Osteoblast (primary cell): ENCODE measurements around the gene F2RL1. TPM values are rescaled to one million over a fixed set of nuclear protein-coding genes. Genes with fewer than 3 reads are reported as not detected.
"Not testable (repeated sequence)": the region's sequence is repeated elsewhere in the genome, so short reads cannot be mapped to it uniquely, and the experiment has no call there.

Experiments used
- DNase-seq: peaks from one replicate; pipeline ENCODE4 v3.0.0; 2011; ENCODE audit warnings: low spot score, mixed read lengths; ENCODE audit not compliant: insufficient read length; ENCODE audit errors: missing footprints
- H2AFZ ChIP-seq: 2 replicates; pipeline ENCODE4 v1.6.0; 2011; ENCODE audit warnings: mild to moderate bottlenecking, low read length
- H3K27ac ChIP-seq: 2 replicates; pipeline ENCODE4 v1.5.1; 2011; ENCODE audit warnings: mild to moderate bottlenecking, low read depth, low read length, moderate library complexity
- H3K27me3 ChIP-seq: 2 replicates; pipeline ENCODE4 v1.6.0; 2012; ENCODE audit warnings: mild to moderate bottlenecking, control low read depth, inconsistent platforms, low read length, moderate library complexity; ENCODE audit not compliant: insufficient read depth
- H3K36me3 ChIP-seq: 2 replicates; pipeline ENCODE4 v1.5.1; 2011; ENCODE audit warnings: mild to moderate bottlenecking, low read length, control low read depth, moderate library complexity; ENCODE audit not compliant: insufficient read depth
- H3K4me1 ChIP-seq: 2 replicates; pipeline ENCODE4 v1.5.1; 2011; ENCODE audit warnings: mild to moderate bottlenecking, low read length, control low read depth, moderate library complexity; ENCODE audit not compliant: insufficient read depth
- H3K4me2 ChIP-seq: 2 replicates; pipeline ENCODE4 v1.6.0; 2011; ENCODE audit warnings: mild to moderate bottlenecking, low read length; ENCODE audit not compliant: insufficient read depth
- H3K4me3 ChIP-seq: fragments of 200-600 bp; sonication (generic); 3 replicates; pipeline ENCODE4 v1.5.1; 2012; ENCODE audit warnings: mild to moderate bottlenecking, low read length, inconsistent platforms; ENCODE audit not compliant: insufficient read depth
- H3K79me2 ChIP-seq: 2 replicates; pipeline ENCODE4 v1.6.0; 2012; ENCODE audit warnings: mild to moderate bottlenecking, low read length, control low read depth, inconsistent platforms; ENCODE audit not compliant: insufficient read depth
- H3K9me3 ChIP-seq: 2 replicates; pipeline ENCODE4 v1.5.1; 2011; ENCODE audit warnings: low read depth, low read length, control low read depth
- H4K20me1 ChIP-seq: 2 replicates; pipeline ENCODE4 v1.6.0; 2012; ENCODE audit warnings: mild to moderate bottlenecking, low read length, control low read depth; ENCODE audit not compliant: insufficient read depth
- CTCF ChIP-seq: IDR thresholded peaks from 2 replicates; pipeline ENCODE4 v1.5.1; 2011; ENCODE audit warnings: mild to moderate bottlenecking, low read depth, low read length, moderate library complexity; ENCODE audit errors: extremely low read depth
- total RNA-seq: library from RNA; depleted of rRNA; stranded (reverse); fragments of >200 nt; gene quantifications from 2 replicates; pipeline ENCODE4 v1.2.3, GENCODE V29; 2012

Gene F2RL1
- total RNA-seq, 1 donor, result 1.8 TPM

- Histone ChIP-seq H3K36me3 (no peaks in the 10 kb centered on the region), H3K27me3 (no peaks in the 10 kb centered on the region), H2AFZ (no peak overlapping the region), H3K79me2 (no peaks in the 10 kb centered on the region), H3K4me3 (no peak overlapping the region), H3K27ac (no peak overlapping the region), H4K20me1 (no peaks in the 10 kb centered on the region), H3K4me2 (no peak overlapping the region), H3K4me1 (peaks cover 3% of the 10 kb centered on the region), H3K9me3 (no peaks in the 10 kb centered on the region)
- no peak for DNase-seq
- no peak for TF ChIP-seq CTCF
Observed at GRCh38 chr5:76851728-76852369, 33.0 kb downstream of the F2RL1 start.

DNA sequence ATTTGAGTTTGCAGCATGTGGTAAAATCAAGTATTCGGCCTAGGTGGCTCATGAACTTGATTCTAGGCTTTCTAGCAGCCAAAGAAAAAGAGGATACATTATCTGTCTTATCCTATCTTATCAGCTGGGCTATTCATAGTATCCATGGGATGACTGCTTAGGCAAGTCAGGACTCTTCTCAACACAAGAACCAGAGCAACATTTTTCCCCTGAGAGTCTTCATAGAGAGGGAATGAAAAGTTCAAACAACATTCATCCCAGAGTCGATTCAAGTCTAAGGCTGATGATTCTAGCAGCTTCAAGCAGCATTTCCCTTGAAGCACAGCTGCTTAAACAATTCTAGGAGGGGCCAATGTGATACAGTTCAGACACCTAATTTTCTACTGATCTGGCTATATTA is 33.9 kb downstream of the F2RL1 start:
- Histone ChIP-seq H4K20me1 (no peaks in the 10 kb centered on the region), H3K9me3 (no peaks in the 10 kb centered on the region), H3K36me3 (no peaks in the 10 kb centered on the region), H3K27me3 (no peaks in the 10 kb centered on the region), H3K27ac (no peak overlapping the region), H3K4me1 (peaks cover 3% of the 10 kb centered on the region), H3K79me2 (no peaks in the 10 kb centered on the region), H3K4me3 (no peak overlapping the region), H3K4me2 (no peak overlapping the region), H2AFZ (no peak overlapping the region)
- no peak for DNase-seq
- TF ChIP-seq CTCF, result no peak

GRCh38 chr5:76853741-76854140 is 34.9 kb downstream of the F2RL1 start:
- H3K27ac ChIP-seq, H3K4me3 ChIP-seq, H3K4me2 ChIP-seq, H3K4me1 ChIP-seq, H3K79me2 ChIP-seq, H3K27me3 ChIP-seq, H3K9me3 ChIP-seq, H3K36me3 ChIP-seq, DNase-seq, H4K20me1 ChIP-seq, H2AFZ ChIP-seq: not testable (repeated sequence)

- Histone ChIP-seq H3K27me3 (no peaks in the 10 kb centered on the region), H4K20me1 (no peaks in the 10 kb centered on the region), H3K79me2 (no peaks in the 10 kb centered on the region), H3K36me3 (no peaks in the 10 kb centered on the region), H2AFZ (no peak overlapping the region), H3K27ac (no peak overlapping the region), H3K4me3 (no peak overlapping the region), H3K4me1 (peaks cover 3% of the 10 kb centered on the region), H3K4me2 (no peak overlapping the region), H3K9me3 (no peaks in the 10 kb centered on the region)
- no peak for DNase-seq
- no peak for TF ChIP-seq CTCF
Observed at GRCh38 chr5:76854644-76855043, 35.8 kb downstream of the F2RL1 start.

GRCh38 chr5:76855501-76855900 is 36.7 kb downstream of the F2RL1 start:
- not testable (repeated sequence) for H2AFZ ChIP-seq, H3K9me3 ChIP-seq, H4K20me1 ChIP-seq, H3K4me3 ChIP-seq, H3K4me1 ChIP-seq, DNase-seq, H3K27me3 ChIP-seq, H3K27ac ChIP-seq, H3K79me2 ChIP-seq, H3K36me3 ChIP-seq, H3K4me2 ChIP-seq
